Right lobe of liver (tissue), 6 donors: ENCODE results near the gene HBA1. TPM values are rescaled to one million over a fixed set of nuclear protein-coding genes. Genes with fewer than 3 reads are reported as not detected.

Source experiments
- ATAC-seq, 4 donors: fragments of 200-7000 bp; cut with Tn5 transposase; one replicate each; pipeline ENCODE4 v1.9.1; 2020; ENCODE audit warnings: mild to moderate bottlenecking in 4 of 4, moderate library complexity in 4 of 4
- DNase-seq, 3 donors: peaks; one replicate each; pipeline ENCODE4 v3.0.0-alpha.2; 2020
- H3K27ac ChIP-seq, 3 donors: fragments of 200-600 bp; one replicate each; pipeline ENCODE4 v1.8.0; 2022
- H3K27me3 ChIP-seq, 2 donors: fragments of 200-600 bp; one replicate each; pipeline ENCODE4 v1.8.0; 2022
- H3K36me3 ChIP-seq, 4 donors: fragments of 200-600 bp; sonication (generic) in 1 of 4; one replicate each; pipeline versions ENCODE4 v1.5.1 to v1.8.0; 2017 to 2022; ENCODE audit warnings: control low read depth in 1 of 4
- H3K4me1 ChIP-seq, 4 donors: fragments of 200-600 bp; sonication (generic) in 1 of 4; one replicate each; pipeline versions ENCODE4 v1.5.1 to v1.8.0; 2017 to 2022; ENCODE audit warnings: control low read depth in 1 of 4
- H3K4me3 ChIP-seq, 3 donors: fragments of 200-600 bp; one replicate each; pipeline ENCODE4 v1.8.0; 2022
- H3K9me3 ChIP-seq, 4 donors: fragments of 200-600 bp; sonication (generic) in 1 of 4; one replicate each; pipeline versions ENCODE4 v1.5.1 to v1.8.0; 2017 to 2022; ENCODE audit warnings: control low read depth in 1 of 4
- POLR2A ChIP-seq: fragments of 450-650 bp; IDR thresholded peaks from one replicate; pipeline ENCODE4 v1.6.1; 2017; ENCODE audit warnings: antibody characterized with exemption, mild to moderate bottlenecking
- WGBS: methylation state at CpG from one replicate; pipeline ENCODE4 v1.1.6; 2018; ENCODE audit warnings: low coverage, low lambda C conversion rate; ENCODE audit not compliant: insufficient coverage; ENCODE audit errors: missing lambda C conversion rate; 5-methylcytosine and 5-hydroxymethylcytosine counted together
- intact Hi-C, 2 donors: fragments of 100-400 bp; cut with DNase I; formaldehyde crosslinking; loops; one replicate each; pipeline versions ENCODE4 v1.11.2 to v1.14.1; 2022
- total RNA-seq, 6 experiments: library from RNA; depleted of rRNA in 2 of 6; stranded (reverse); fragments of >200 nt in 2 of 6; fragmentation: NEBNext Ultra II Directional in 3 of 6; extraction: Animal tissue kit (Norgen Biotek cat#: 25700) in 3 of 6; gene quantifications; one replicate each; pipeline versions ENCODE4 v1.1.0 to v1.2.4, GENCODE V29; 2016 to 2023
- TF ChIP-seq, protein P1 (sequence below), 4 donors: fragments of 200-600 bp in 3 of 4; fragments of 450-650 bp in 1 of 4; IDR thresholded peaks; one replicate each; pipeline versions ENCODE4 v1.5.1 to v1.8.0; 2016 to 2022; ENCODE audit warnings: antibody characterized with exemption in 4 of 4, mild to moderate bottlenecking in 2 of 4
- donor health status: DM: no; HTN: yes; CAD: no.
- donor health status: DM: no; HTN: no; CAD: no.
- donor health status: DM: no; HTN: no; CAD: no.
- donor health status: DM: no; HTN: yes; CAD: no.
- donor health status: DM: no; HTN: yes; CAD: no.

The HBA1 gene
- total RNA-seq, 6 experiments from 2014 or later = 8.0 to 789 (median 84.3) TPM

- peaks cover 0 to 16% of the 10 kb centered on the region in 2 donors for H3K27me3 ChIP-seq
- intact Hi-C loops = no loop called here
- no peak overlapping the region for H3K27ac ChIP-seq
- ATAC-seq (no peak), DNase-seq (no peak)
- no peak for TF ChIP-seq POLR2A
- TF ChIP-seq, protein P1, sequence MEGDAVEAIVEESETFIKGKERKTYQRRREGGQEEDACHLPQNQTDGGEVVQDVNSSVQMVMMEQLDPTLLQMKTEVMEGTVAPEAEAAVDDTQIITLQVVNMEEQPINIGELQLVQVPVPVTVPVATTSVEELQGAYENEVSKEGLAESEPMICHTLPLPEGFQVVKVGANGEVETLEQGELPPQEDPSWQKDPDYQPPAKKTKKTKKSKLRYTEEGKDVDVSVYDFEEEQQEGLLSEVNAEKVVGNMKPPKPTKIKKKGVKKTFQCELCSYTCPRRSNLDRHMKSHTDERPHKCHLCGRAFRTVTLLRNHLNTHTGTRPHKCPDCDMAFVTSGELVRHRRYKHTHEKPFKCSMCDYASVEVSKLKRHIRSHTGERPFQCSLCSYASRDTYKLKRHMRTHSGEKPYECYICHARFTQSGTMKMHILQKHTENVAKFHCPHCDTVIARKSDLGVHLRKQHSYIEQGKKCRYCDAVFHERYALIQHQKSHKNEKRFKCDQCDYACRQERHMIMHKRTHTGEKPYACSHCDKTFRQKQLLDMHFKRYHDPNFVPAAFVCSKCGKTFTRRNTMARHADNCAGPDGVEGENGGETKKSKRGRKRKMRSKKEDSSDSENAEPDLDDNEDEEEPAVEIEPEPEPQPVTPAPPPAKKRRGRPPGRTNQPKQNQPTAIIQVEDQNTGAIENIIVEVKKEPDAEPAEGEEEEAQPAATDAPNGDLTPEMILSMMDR (IDR thresholded peaks at IDR 0.05) = no peak
- H3K36me3 ChIP-seq = no peaks in the 10 kb centered on the region
- no peak overlapping the region for H3K4me3 ChIP-seq
- H3K9me3 ChIP-seq = no peaks in the 10 kb centered on the region
- WGBS = 72% methylated on average over 17 of the region's 17 CpGs
- H3K4me1 ChIP-seq = peaks cover 0 to 16% (median 4%) of the 10 kb centered on the region in 4 donors
These were observed 3.0 kb downstream of the HBA1 start for GRCh38 chr16:179211-180092.

DNA sequence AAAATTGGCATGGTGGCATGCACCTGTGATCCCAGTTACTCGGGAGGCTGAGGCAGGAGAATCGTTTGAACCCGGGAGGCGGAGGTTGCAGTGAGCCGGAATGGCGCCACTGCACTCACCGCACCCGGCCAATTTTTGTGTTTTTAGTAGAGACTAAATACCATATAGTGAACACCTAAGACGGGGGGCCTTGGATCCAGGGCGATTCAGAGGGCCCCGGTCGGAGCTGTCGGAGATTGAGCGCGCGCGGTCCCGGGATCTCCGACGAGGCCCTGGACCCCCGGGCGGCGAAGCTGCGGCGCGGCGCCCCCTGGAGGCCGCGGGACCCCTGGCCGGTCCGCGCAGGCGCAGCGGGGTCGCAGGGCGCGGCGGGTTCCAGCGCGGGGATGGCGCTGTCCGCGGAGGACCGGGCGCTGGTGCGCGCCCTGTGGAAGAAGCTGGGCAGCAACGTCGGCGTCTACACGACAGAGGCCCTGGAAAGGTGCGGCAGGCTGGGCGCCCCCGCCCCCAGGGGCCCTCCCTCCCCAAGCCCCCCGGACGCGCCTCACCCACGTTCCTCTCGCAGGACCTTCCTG, 3.7 kb downstream of the HBA1 start, which contains the start of gene HBQ1:
HBQ1 (plus strand) TSS at position 359 of the 575 bp plus-strand sequence; CDS start at position 387, 28 bp downstream.
- Histone ChIP-seq H3K27me3 (peaks cover 0 to 16% of the 10 kb centered on the region in 2 donors), H3K27ac (no peak within 1 kb of the TSS), H3K4me1 (peaks cover 0 to 16% (median 4%) of the 10 kb centered on the region in 4 donors), H3K9me3 (no peaks in the 10 kb centered on the region), H3K4me3 (peak within 1 kb of the TSS in 1 of 3 donors; percentile 19), H3K36me3 (no peaks in the 10 kb centered on the region)
- intact Hi-C loops = no loop called here
- DNase-seq (no peak), ATAC-seq (peak in 1 of 4 donors; percentile 4)
- 20% methylated on average over 12 of the region's 59 CpGs for WGBS
- TF ChIP-seq, protein P1 (IDR thresholded peaks at IDR 0.05) = peak in 2 of 4 donors; percentile 20 to 28
- TF ChIP-seq POLR2A = no peak

- Histone ChIP-seq H3K9me3 (no peaks in the 10 kb centered on the region), H3K4me3 (peak overlapping the region in 1 of 3 donors; percentile 19), H3K4me1 (peaks cover 0 to 16% (median 4%) of the 10 kb centered on the region in 4 donors), H3K36me3 (no peaks in the 10 kb centered on the region), H3K27ac (no peak overlapping the region), H3K27me3 (peaks cover 0 to 16% of the 10 kb centered on the region in 2 donors)
- 0% methylated on average over 9 of the region's 89 CpGs for WGBS
- DNase-seq = no peak
- peak; percentile 16 to 41 (median 27) for ATAC-seq
- no peak for TF ChIP-seq POLR2A
- TF ChIP-seq, protein P1 (IDR thresholded peaks at IDR 0.05) = no peak
- intact Hi-C loops = no loop called here
These were observed 4.4 kb downstream of the HBA1 start for GRCh38 chr16:180681-181564.

GRCh38 chr16:181565-182021, 5.1 kb downstream of the HBA1 start:
- 1% methylated on average over 11 of the region's 22 CpGs for WGBS
- Histone ChIP-seq H3K4me3 (no peak overlapping the region), H3K36me3 (no peaks in the 10 kb centered on the region), H3K4me1 (peaks cover 0 to 16% (median 4%) of the 10 kb centered on the region in 4 donors), H3K27me3 (peaks cover 0 to 16% of the 10 kb centered on the region in 2 donors), H3K9me3 (no peaks in the 10 kb centered on the region), H3K27ac (no peak overlapping the region)
- peak; percentile 84 to 94 (median 86) for ATAC-seq
- intact Hi-C loops = no loop called here
- TF ChIP-seq, protein P1 (IDR thresholded peaks at IDR 0.05) = peak; percentile 89 to 98 (median 94)
- no peak for TF ChIP-seq POLR2A
- DNase-seq = peak; percentile 75 to 79 (median 78)
